Activated CD4-positive, alpha-beta memory T cell treated with anti-CD3 and anti-CD28 coated beads, Interleukin-2, amount 10 ng/mL, durations not matched to agents 7 days and 5 days (primary cell): ENCODE results near the gene NUP107. TPM values are rescaled to one million over a fixed set of nuclear protein-coding genes. Genes with fewer than 3 reads are reported as not detected.

ENCODE experiments used
- CTCF ChIA-PET: fragments of 350-600 bp; sonication (Branson Sonifier 250); formaldehyde crosslinking; loops from one replicate; lab custom pipeline; 2021; ENCODE audit warnings: antibody characterized with exemption, inconsistent platforms; lab: Charles Lee
- POLR2A ChIA-PET: fragments of 350-600 bp; sonication (Branson Sonifier 250); formaldehyde crosslinking; loops from one replicate; lab custom pipeline; 2021; ENCODE audit warnings: antibody characterized with exemption; lab: Charles Lee
- DNase-seq: peaks from one replicate; pipeline ENCODE4 v3.0.0-alpha.2; 2020
- H3K27ac Mint-ChIP-seq: one replicate; pipeline ENCODE4 v1.8.0; 2021; ENCODE audit warnings: mild to moderate bottlenecking, mixed read lengths
- H3K27me3 Mint-ChIP-seq: one replicate; pipeline ENCODE4 v1.8.0; 2021; ENCODE audit warnings: mixed read lengths
- H3K36me3 Mint-ChIP-seq: one replicate; pipeline ENCODE4 v1.8.0; 2021; ENCODE audit warnings: low read depth, mixed read lengths
- H3K4me1 Mint-ChIP-seq: one replicate; pipeline ENCODE4 v1.8.0; 2021; ENCODE audit warnings: mixed read lengths
- H3K4me3 Mint-ChIP-seq: one replicate; pipeline ENCODE4 v1.8.0; 2021; ENCODE audit warnings: mild to moderate bottlenecking, mixed read lengths
- H3K9me3 Mint-ChIP-seq: one replicate; pipeline ENCODE4 v1.8.0; 2021; ENCODE audit warnings: mixed read lengths
- total RNA-seq, 2 experiments: library from RNA; stranded (reverse); gene quantifications; one replicate each; pipeline ENCODE4 v1.2.3, GENCODE V29; 2021

NUP107 gene
- total RNA-seq, 2 experiments from 2014 or later, result 80.7 to 85.4 TPM

- Mint-ChIP-seq H3K27ac (no peak overlapping the region), H3K27me3 (no peaks in the 10 kb centered on the region), H3K9me3 (no peaks in the 10 kb centered on the region), H3K36me3 (no peaks in the 10 kb centered on the region), H3K4me3 (no peak overlapping the region), H3K4me1 (no peaks in the 10 kb centered on the region)
- ChIA-PET POLR2A (interaction anchor here (1.9 kb wide), 1 partner anchor 26 kb away, joined by 6 read pairs; the partner anchor contains the start of gene MDM2), CTCF (interaction anchor here (1.0 to 1.3 kb wide), 2 partner anchors 11 to 13 kb away, joined by 3 to 4 read pairs; no protein-coding TSS in a partner anchor)
- DNase-seq, result no peak
These were observed 95.0 kb downstream of the NUP107 start for GRCh38 chr12:68781728-68782127.

GRCh38 chr12:68784015-68784414 is 97.2 kb downstream of the NUP107 start:
- H3K36me3 Mint-ChIP-seq, result no peaks in the 10 kb centered on the region
- H3K27me3 Mint-ChIP-seq, result no peaks in the 10 kb centered on the region
- peaks cover 6% of the 10 kb centered on the region for H3K4me1 Mint-ChIP-seq
- no peak overlapping the region for H3K27ac Mint-ChIP-seq
- no peak for DNase-seq
- H3K9me3 Mint-ChIP-seq, result no peaks in the 10 kb centered on the region
- H3K4me3 Mint-ChIP-seq, result no peak overlapping the region
- CTCF ChIA-PET, result interaction anchor here (0.5 kb wide), 1 partner anchor 1497 kb away, joined by 3 read pairs; no protein-coding TSS in a partner anchor
- POLR2A ChIA-PET, result no interaction called here

DNA sequence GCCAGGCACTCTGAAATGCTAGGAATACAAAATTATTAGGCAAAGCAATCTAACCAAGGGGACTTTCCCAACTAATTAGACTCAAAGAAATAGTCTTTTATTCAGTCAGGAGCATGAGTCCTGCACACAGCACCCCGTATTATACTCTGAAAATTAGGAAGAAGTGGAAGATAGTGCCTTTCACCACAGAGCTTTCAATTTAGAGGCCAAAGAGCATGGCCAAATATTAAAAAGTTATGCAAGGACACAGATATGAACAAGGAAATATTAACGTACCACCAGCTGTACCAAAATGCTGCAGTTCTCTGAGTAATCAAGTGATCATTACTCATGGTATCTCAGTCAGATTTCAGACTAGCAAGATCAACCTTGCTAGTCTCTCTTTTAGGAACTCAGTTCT is 98.6 kb downstream of the NUP107 start:
- Mint-ChIP-seq H3K27me3 (no peaks in the 10 kb centered on the region), H3K4me1 (peaks cover 6% of the 10 kb centered on the region), H3K36me3 (no peaks in the 10 kb centered on the region), H3K4me3 (no peak overlapping the region), H3K9me3 (no peaks in the 10 kb centered on the region), H3K27ac (no peak overlapping the region)
- ChIA-PET CTCF (interaction anchor here (0.7 kb wide), 1 partner anchor 12 kb away, joined by 3 read pairs; no protein-coding TSS in a partner anchor), POLR2A (no interaction called here)
- DNase-seq, result no peak

DNA sequence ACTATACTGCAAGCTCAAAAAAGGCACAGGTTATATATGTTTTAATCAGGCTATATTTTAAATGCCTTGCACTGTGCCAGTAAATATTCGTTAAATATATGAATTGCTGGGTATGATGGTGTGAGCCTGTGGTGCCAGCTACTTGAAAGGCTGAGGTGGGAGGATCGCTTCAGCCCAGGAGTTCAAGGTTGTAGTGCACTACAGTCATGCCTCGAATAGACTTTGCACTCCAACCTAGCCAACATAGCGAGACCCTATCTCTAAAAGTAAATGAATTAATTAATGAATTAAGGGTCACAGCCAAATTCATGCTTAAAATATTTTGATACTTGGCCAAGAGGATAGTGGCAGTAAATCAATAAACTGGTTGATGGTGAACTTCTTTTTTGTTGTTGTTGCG is 99.0 kb downstream of the NUP107 start:
- Mint-ChIP-seq H3K4me3 (no peak overlapping the region), H3K36me3 (no peaks in the 10 kb centered on the region), H3K4me1 (peaks cover 6% of the 10 kb centered on the region), H3K9me3 (no peaks in the 10 kb centered on the region), H3K27me3 (no peaks in the 10 kb centered on the region), H3K27ac (no peak overlapping the region)
- ChIA-PET POLR2A (no interaction called here), CTCF (interaction anchor here (0.7 kb wide), 1 partner anchor 12 kb away, joined by 3 read pairs; no protein-coding TSS in a partner anchor)
- DNase-seq, result no peak

DNA sequence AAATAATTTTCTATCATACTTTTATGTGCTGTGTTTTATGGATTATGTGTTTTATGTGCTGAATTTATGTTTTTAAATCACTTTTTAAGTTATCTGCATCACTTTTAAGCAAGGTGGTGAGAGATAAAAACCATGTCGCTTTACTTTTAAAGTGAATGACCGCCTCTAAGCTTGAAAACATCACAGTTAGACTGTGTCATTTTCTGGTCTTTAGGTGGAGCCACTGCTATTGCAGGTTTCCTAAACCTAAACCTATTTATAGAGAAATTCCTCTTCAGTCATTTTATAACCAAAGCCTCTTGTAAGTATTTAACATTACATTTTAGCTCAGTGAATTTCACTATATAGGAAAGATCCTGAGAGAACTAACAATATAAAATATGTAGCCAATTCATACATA is 100.2 kb downstream of the NUP107 start:
- Mint-ChIP-seq H3K9me3 (no peaks in the 10 kb centered on the region), H3K4me3 (no peak overlapping the region), H3K4me1 (peaks cover 6% of the 10 kb centered on the region), H3K27me3 (no peaks in the 10 kb centered on the region), H3K36me3 (no peaks in the 10 kb centered on the region), H3K27ac (no peak overlapping the region)
- POLR2A ChIA-PET, result no interaction called here
- CTCF ChIA-PET, result interaction anchor here (0.7 to 1.2 kb wide), 2 partner anchors 21 to 43 kb away, joined by 3 to 6 read pairs; partner anchors contain the start of gene MDM2
- DNase-seq, result no peak

DNA sequence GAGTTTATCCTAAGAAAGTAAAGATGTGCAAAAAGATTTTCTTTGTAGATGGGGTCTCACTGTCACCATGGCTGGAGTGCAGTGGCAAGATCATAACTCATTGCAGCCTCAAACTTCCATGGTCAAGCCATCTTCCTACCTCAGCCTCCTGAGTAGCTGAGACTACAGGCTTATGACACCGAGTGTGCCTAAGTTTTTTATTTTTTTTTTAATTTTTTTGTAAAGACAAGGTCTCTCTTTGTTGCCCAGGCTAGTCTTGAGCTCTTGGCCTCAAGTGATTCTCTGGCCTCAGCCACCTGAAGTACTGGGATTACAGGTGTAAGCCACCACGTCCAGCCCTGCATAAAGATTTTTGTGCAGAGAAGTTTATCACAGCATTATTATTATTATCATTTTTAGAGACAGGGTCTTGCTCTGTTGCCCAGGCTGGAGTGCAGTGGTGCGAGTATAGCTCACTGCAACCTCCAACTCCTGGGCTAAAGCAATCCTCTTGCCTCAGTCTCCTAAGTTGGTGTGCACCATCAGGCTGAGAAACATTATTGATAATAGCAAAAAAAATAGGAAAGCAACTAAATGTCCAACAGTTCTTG is 101.9 kb downstream of the NUP107 start:
- ChIA-PET POLR2A (no interaction called here), CTCF (interaction anchor here (1.3 kb wide), 1 partner anchor 19 kb away, joined by 3 read pairs; no protein-coding TSS in a partner anchor)
- Mint-ChIP-seq H3K27ac (no peak overlapping the region), H3K4me3 (no peak overlapping the region), H3K4me1 (peaks cover 8% of the 10 kb centered on the region), H3K27me3 (no peaks in the 10 kb centered on the region), H3K36me3 (no peaks in the 10 kb centered on the region), H3K9me3 (no peaks in the 10 kb centered on the region)
- DNase-seq, result no peak

DNA sequence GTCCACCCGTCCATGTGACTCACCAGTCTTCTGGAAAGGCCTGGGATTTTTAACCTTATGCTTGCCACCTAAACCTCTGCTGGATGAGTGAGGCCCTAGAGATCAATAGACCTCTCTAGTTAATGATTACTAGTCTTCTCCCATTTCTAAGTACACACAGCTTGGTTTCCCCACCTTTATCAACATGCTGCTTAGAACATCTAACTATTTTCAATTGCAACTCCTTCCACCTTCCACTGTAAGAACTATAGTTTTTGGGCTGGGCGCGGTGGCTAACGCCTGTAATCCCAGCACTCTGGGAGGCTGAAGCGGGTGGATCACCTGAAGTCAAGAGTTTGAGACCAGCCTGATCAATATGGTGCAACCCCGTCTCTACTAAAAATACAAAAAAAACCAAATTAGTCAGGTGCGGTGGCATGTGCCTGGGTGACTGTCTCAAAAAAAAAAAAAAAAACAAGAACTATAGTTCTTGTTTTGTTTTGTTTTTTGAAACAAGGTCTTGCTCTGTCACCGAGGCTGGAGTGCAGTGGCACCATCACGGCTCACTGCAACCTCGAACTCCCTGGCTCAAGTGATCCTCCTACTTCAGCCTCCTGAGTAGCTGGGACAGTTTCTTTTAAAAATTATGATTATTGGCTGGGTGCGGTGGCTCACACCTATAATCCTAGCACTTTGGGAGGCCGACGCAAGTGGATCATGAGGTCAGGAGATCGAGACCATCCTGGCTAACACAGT is 102.5 kb downstream of the NUP107 start:
- ChIA-PET POLR2A (no interaction called here), CTCF (interaction anchor here (0.7 to 1.3 kb wide), 2 partner anchors 18 to 354 kb away, joined by 3 to 4 read pairs; no protein-coding TSS in a partner anchor)
- H3K27me3 Mint-ChIP-seq, result no peaks in the 10 kb centered on the region
- H3K9me3 Mint-ChIP-seq, result no peaks in the 10 kb centered on the region
- H3K4me3 Mint-ChIP-seq, result no peak overlapping the region
- H3K36me3 Mint-ChIP-seq, result no peaks in the 10 kb centered on the region
- no peak for DNase-seq
- no peak overlapping the region for H3K27ac Mint-ChIP-seq
- peaks cover 8% of the 10 kb centered on the region for H3K4me1 Mint-ChIP-seq

DNA sequence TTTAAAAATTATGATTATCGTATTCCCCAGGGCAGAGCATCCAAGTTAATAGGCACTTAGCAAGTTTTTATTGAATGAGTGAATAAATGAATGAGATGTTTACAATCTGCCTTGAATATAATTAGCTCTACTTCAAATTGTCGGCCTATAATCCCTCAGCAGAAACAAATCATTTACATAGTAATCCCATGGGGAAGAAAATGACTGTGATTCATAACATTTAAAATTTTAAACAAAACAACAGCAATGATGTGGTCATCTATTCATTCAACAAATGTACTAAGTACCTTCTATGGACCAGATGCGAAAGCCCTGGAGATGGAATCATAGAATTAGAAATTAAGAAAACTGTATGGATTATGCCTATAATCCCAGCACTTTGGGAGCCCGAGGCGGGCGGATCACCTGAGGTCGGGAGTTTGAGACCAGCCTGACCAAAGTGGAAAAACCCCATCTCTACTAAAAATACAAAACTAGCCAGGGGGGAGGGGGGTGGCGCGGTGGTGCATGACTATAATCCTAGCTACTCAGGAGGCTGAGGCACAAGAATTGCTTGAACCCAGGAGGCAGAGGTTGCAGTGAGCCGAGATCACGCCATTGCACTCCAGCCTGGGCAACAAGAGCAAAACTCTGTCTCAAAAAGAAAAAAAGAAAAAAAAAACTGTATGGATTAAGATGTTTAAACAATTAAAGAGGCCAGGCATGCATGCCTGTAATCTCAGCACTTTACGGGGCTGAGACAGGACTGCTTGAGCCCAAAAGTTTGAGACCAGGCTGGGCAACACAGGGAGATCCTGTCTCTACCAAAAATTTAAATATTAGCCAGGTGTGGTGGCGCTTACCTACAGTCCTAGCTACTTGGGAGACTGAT is 103.5 kb downstream of the NUP107 start:
- Mint-ChIP-seq H3K27ac (no peak overlapping the region), H3K4me1 (peaks cover 8% of the 10 kb centered on the region), H3K4me3 (no peak overlapping the region), H3K36me3 (no peaks in the 10 kb centered on the region), H3K27me3 (no peaks in the 10 kb centered on the region), H3K9me3 (no peaks in the 10 kb centered on the region)
- ChIA-PET CTCF (interaction anchor here (0.7 kb wide), 1 partner anchor 355 kb away, joined by 4 read pairs; no protein-coding TSS in a partner anchor), POLR2A (no interaction called here)
- no peak for DNase-seq

GRCh38 chr12:68790952-68791234 is 104.1 kb downstream of the NUP107 start:
- H3K36me3 Mint-ChIP-seq, result no peaks in the 10 kb centered on the region
- no peaks in the 10 kb centered on the region for H3K9me3 Mint-ChIP-seq
- no peak overlapping the region for H3K27ac Mint-ChIP-seq
- no peaks in the 10 kb centered on the region for H3K27me3 Mint-ChIP-seq
- H3K4me3 Mint-ChIP-seq, result no peak overlapping the region
- POLR2A ChIA-PET, result no interaction called here
- peaks cover 8% of the 10 kb centered on the region for H3K4me1 Mint-ChIP-seq
- no peak for DNase-seq
- CTCF ChIA-PET, result no interaction called here

GRCh38 chr12:68791897-68792481 is 105.2 kb downstream of the NUP107 start:
- DNase-seq, result no peak
- no peak overlapping the region for H3K27ac Mint-ChIP-seq

DNA sequence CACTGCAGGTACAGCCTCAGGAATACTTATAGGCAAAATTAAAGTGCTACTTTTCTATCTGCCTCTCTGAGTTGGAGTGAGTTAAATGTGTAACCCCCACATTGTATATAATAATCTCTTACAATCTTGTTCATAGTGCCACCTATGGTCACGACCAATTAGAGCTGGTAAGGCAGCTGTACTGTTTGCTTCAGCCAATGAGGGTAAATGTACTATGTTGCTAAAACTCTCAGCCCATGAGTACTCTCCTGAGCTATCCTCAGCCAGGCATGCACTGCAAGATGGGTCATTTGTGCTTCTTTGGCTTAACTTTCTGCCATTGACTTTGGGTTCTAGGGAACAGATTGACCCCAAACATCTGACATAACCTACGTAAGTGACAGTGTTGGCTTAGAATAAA is 106.2 kb downstream of the NUP107 start:
- H3K4me3 Mint-ChIP-seq, result no peak overlapping the region
- no peak overlapping the region for H3K27ac Mint-ChIP-seq
- DNase-seq, result peak; percentile 33
- H3K36me3 Mint-ChIP-seq, result no peaks in the 10 kb centered on the region
- no peaks in the 10 kb centered on the region for H3K9me3 Mint-ChIP-seq
- H3K4me1 Mint-ChIP-seq, result peaks cover 3% of the 10 kb centered on the region
- CTCF ChIA-PET, result interaction anchor here (1.7 kb wide), 1 partner anchor 14 kb away, joined by 8 read pairs; the partner anchor contains the start of gene MDM2
- POLR2A ChIA-PET, result interaction anchor here (1.3 kb wide), 1 partner anchor 46 kb away, joined by 4 read pairs; the partner anchor contains the start of gene SLC35E3
- H3K27me3 Mint-ChIP-seq, result no peaks in the 10 kb centered on the region

More at GRCh38 chr12:68791897-68792481, 105.2 kb downstream of the NUP107 start:
- Mint-ChIP-seq H3K36me3 (no peaks in the 10 kb centered on the region), H3K4me1 (peaks cover 8% of the 10 kb centered on the region), H3K9me3 (no peaks in the 10 kb centered on the region), H3K27me3 (no peaks in the 10 kb centered on the region), H3K4me3 (no peak overlapping the region)
- POLR2A ChIA-PET, result no interaction called here
- CTCF ChIA-PET, result no interaction called here

GRCh38 chr12:68793436-68793835 is 106.7 kb downstream of the NUP107 start:
- DNase-seq, result no peak
- Mint-ChIP-seq H3K4me3 (no peak overlapping the region), H3K9me3 (no peaks in the 10 kb centered on the region), H3K27ac (no peak overlapping the region), H3K4me1 (peaks cover 2% of the 10 kb centered on the region), H3K27me3 (no peaks in the 10 kb centered on the region), H3K36me3 (no peaks in the 10 kb centered on the region)
- CTCF ChIA-PET, result interaction anchor here (1.7 kb wide), 1 partner anchor 14 kb away, joined by 8 read pairs; the partner anchor contains the start of gene MDM2
- POLR2A ChIA-PET, result interaction anchor here (1.3 kb wide), 1 partner anchor 47 kb away, joined by 4 read pairs; the partner anchor contains the start of gene SLC35E3
